GM10266 (cell line): ENCODE data around the gene DDX4.
"Not testable (repeated sequence)": the region's sequence is repeated elsewhere in the genome, so short reads cannot be mapped to it uniquely, and the experiment has no call there.

ENCODE experiments used
- DNase-seq: peaks from one replicate; pipeline ENCODE4 v3.0.0; 2012; ENCODE audit errors: extremely low spot score
- CTCF ChIP-seq: IDR thresholded peaks from 2 replicates; pipeline ENCODE4 v1.5.1; 2012; ENCODE audit warnings: mild to moderate bottlenecking, low read depth; ENCODE audit not compliant: control insufficient read depth, insufficient read depth; ENCODE audit errors: missing control alignments

DDX4 gene

GRCh38 chr5:55712023-55712859 lies 25.6 kb upstream of the DDX4 start, which contains the start of gene SLC38A9:
SLC38A9 (minus strand) TSS chr5:55712324; CDS start chr5:55697958, 14,366 bp downstream.
- TF ChIP-seq CTCF, result no peak
- peak; percentile 87 for DNase-seq

GRCh38 chr5:55713871-55714270 lies 24.0 kb upstream of the DDX4 start:
- no peak for DNase-seq
- no peak for TF ChIP-seq CTCF

- TF ChIP-seq CTCF, result no peak
- DNase-seq, result no peak
These were observed 23.5 kb upstream of the DDX4 start for GRCh38 chr5:55714339-55714738.

- TF ChIP-seq CTCF, result no peak
These were observed 23.1 kb upstream of the DDX4 start for GRCh38 chr5:55714749-55715148.

DNA sequence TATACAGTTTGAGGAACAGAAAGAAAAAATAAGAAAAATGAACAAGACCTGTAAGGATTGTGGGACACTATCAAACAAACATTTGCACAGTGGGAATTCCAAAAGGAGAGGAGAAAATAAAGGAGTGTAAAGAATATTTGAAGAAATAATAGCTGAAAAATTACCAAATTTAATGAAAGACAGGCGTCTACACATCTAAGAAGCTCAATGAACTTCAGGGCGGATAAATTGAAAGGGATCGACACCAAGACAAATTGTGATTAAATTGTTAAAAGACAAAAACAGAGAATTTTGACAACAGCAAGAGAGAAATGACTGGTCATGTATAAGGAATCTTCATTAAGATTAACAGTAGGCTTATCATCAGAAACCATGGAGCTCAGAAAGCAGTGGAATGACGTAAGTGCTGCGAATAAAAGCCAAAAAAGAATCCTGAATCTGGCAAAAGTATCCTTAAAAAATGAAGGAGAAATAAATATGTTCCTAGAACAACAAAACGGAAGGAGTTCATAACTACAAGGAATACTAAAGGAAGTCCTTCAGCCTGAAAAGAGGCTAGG lies 22.3 kb upstream of the DDX4 start:
- no peak for TF ChIP-seq CTCF
- DNase-seq, result no peak

More at GRCh38 chr5:55714749-55715148, 23.1 kb upstream of the DDX4 start:
- no peak for DNase-seq

DNA sequence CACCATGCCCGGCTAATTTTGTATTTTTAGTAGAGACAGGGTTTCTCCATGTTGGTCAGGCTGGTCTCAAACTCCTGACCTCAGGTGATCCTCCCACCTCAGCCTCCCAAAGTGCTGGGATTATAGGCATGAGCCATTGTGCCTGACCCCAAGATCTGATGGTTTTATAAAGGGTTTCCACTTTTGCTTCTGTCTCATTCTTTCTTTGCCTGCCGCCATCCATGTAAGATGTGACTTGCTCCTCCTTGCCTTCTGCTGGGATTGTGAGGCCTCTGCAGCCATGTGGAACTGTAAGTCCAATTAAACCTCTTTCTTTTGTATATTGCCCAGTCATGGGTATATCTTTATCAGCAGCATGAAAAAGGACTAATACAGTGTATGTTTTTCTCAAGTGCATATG lies 18.8 kb upstream of the DDX4 start:
- not testable (repeated sequence) for DNase-seq

DNA sequence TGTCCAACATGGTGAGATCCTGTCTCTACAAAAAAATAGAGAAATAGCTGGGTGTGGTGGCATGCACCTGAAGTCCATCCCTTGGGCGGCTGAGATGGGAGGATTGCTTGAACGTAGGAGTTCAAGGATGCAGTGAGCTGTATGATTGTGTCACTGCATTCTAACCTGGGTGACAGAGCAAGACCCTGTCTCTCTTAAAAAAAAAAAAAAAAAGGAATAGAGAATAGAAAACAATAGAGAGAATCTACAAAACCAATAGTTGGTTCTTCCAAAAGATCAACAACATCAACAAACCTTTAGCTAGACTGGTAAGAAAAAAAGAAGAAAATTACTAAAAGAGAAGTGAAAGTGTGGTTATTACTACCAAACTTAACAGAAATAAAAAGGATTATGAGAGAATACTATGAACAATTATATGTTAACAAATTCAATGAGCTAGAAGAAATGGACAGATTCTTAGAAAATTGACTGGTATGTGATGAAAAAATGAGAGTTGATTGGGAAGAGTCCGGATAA lies 17.6 kb upstream of the DDX4 start:
- no peak for DNase-seq
- no peak for TF ChIP-seq CTCF

GRCh38 chr5:55724281-55724680 lies 13.6 kb upstream of the DDX4 start:
- DNase-seq, result no peak
- TF ChIP-seq CTCF, result no peak
